CD4-positive, alpha-beta T cell treated with Interferon gamma for 1 hour (primary cell): Measurements from ENCODE around the gene G3BP2.
A peak's percentile ranks its signal among the peaks of the same experiment; 100 is the strongest.
"Not testable (repeated sequence)": the region's sequence is repeated elsewhere in the genome, so short reads cannot be mapped to it uniquely, and the experiment has no call there.

Experiments
- DNase-seq: peaks from one replicate; pipeline ENCODE4 v3.0.0-alpha.2; 2020

G3BP2 gene

GRCh38 chr4:75683482-75684155 is 10.4 kb upstream of the G3BP2 start:
- DNase-seq: no peak

GRCh38 chr4:75679876-75680575 is 6.8 kb upstream of the G3BP2 start:
- DNase-seq: no peak

- DNase-seq: no peak
Observed at GRCh38 chr4:75678965-75679364, 5.8 kb upstream of the G3BP2 start.

GRCh38 chr4:75678473-75678872 is 5.3 kb upstream of the G3BP2 start:
- no peak for DNase-seq

GRCh38 chr4:75675004-75675531 is 1.9 kb upstream of the G3BP2 start:
- DNase-seq: no peak

GRCh38 chr4:75673959-75674328 is 733 bp upstream of the G3BP2 start:
- no peak for DNase-seq

- DNase-seq: peak; percentile 78
Observed at GRCh38 chr4:75672461-75673026, 667 bp downstream of the G3BP2 start.

GRCh38 chr4:75671802-75672421 is 1.3 kb downstream of the G3BP2 start:
- DNase-seq: no peak

- no peak for DNase-seq
Observed at GRCh38 chr4:75668596-75668995, 4.6 kb downstream of the G3BP2 start.

GRCh38 chr4:75667636-75668035 is 5.6 kb downstream of the G3BP2 start:
- DNase-seq: not testable (repeated sequence)

- DNase-seq: no peak
Observed at GRCh38 chr4:75666299-75666698, 6.9 kb downstream of the G3BP2 start.

GRCh38 chr4:75664604-75665003 is 8.6 kb downstream of the G3BP2 start:
- DNase-seq: not testable (repeated sequence)

- no peak for DNase-seq
Observed at GRCh38 chr4:75662626-75663025, 10.6 kb downstream of the G3BP2 start.

GRCh38 chr4:75660491-75660890 is 12.7 kb downstream of the G3BP2 start:
- DNase-seq: no peak

- DNase-seq: no peak
Observed at GRCh38 chr4:75659512-75660031, 13.6 kb downstream of the G3BP2 start.

- DNase-seq: no peak
Observed at GRCh38 chr4:75658876-75659275, 14.3 kb downstream of the G3BP2 start.

GRCh38 chr4:75655562-75655961 is 17.6 kb downstream of the G3BP2 start:
- no peak for DNase-seq

GRCh38 chr4:75654905-75655304 is 18.3 kb downstream of the G3BP2 start:
- no peak for DNase-seq

- DNase-seq: no peak
Observed at GRCh38 chr4:75653845-75654503, 19.2 kb downstream of the G3BP2 start.

GRCh38 chr4:75644095-75644494 is 29.1 kb downstream of the G3BP2 start:
- DNase-seq: no peak

- no peak for DNase-seq
Observed at GRCh38 chr4:75643651-75644050, 29.6 kb downstream of the G3BP2 start.

GRCh38 chr4:75639124-75639695 is 34.0 kb downstream of the G3BP2 start:
- DNase-seq: no peak

GRCh38 chr4:75637827-75638226 is 35.4 kb downstream of the G3BP2 start:
- no peak for DNase-seq
